Activated T-cell treated with anti-CD3 and anti-CD28 coated beads for 24 hours (primary cell): ENCODE data around the gene RBM25.
"Not testable (repeated sequence)": the region's sequence is repeated elsewhere in the genome, so short reads cannot be mapped to it uniquely, and the experiment has no call there.

Experiments used
- DNase-seq: peaks from one replicate; pipeline ENCODE4 v3.0.0-alpha.2; 2020; ENCODE audit warnings: low read depth

RBM25 gene

GRCh38 chr14:73058224-73058921 lies at the start of gene RBM25:
Gene RBM25 (plus strand): TSS chr14:73058534. CDS start chr14:73071642, 13,108 bp downstream.
- peak; percentile 92 for DNase-seq

- DNase-seq, result not testable (repeated sequence)
These were observed 47.1 kb upstream of the RBM25 start for GRCh38 chr14:73011189-73011588.

GRCh38 chr14:73014105-73014504 lies 44.2 kb upstream of the RBM25 start:
- DNase-seq, result no peak

- DNase-seq, result not testable (repeated sequence)
These were observed 42.8 kb upstream of the RBM25 start for GRCh38 chr14:73015552-73015951.

- DNase-seq, result not testable (repeated sequence)
These were observed 42.3 kb upstream of the RBM25 start for GRCh38 chr14:73016011-73016410.

GRCh38 chr14:73022051-73022450 lies 36.3 kb upstream of the RBM25 start:
- DNase-seq, result no peak

GRCh38 chr14:73025544-73025943 lies 32.8 kb upstream of the RBM25 start:
- no peak for DNase-seq

GRCh38 chr14:73026243-73026844 lies 32.0 kb upstream of the RBM25 start:
- no peak for DNase-seq

GRCh38 chr14:73026845-73027542 lies 31.3 kb upstream of the RBM25 start, which contains the start of gene ZFYVE1:
Gene ZFYVE1 (minus strand): TSS chr14:73027106. CDS start chr14:73024508, 2,598 bp downstream.
- DNase-seq, result peak; percentile 89

GRCh38 chr14:73027546-73027945 lies 30.8 kb upstream of the RBM25 start:
- no peak for DNase-seq

- no peak for DNase-seq
These were observed 30.4 kb upstream of the RBM25 start for GRCh38 chr14:73027984-73028383.

GRCh38 chr14:73036706-73037450 lies 21.5 kb upstream of the RBM25 start:
- not testable (repeated sequence) for DNase-seq

GRCh38 chr14:73047808-73048207 lies 10.5 kb upstream of the RBM25 start:
- DNase-seq, result no peak

- DNase-seq, result no peak
These were observed 8.9 kb upstream of the RBM25 start for GRCh38 chr14:73049428-73049827.

GRCh38 chr14:73055251-73055650 lies 3.1 kb upstream of the RBM25 start:
- no peak for DNase-seq

- DNase-seq, result no peak
These were observed 450 bp upstream of the RBM25 start for GRCh38 chr14:73057944-73058223.

GRCh38 chr14:73058922-73059673 lies 764 bp downstream of the RBM25 start:
- no peak for DNase-seq

- DNase-seq, result no peak
These were observed 11.3 kb downstream of the RBM25 start for GRCh38 chr14:73069585-73069984.

GRCh38 chr14:73091044-73091443 lies 32.7 kb downstream of the RBM25 start:
- no peak for DNase-seq

GRCh38 chr14:73097421-73097820 lies 39.1 kb downstream of the RBM25 start:
- no peak for DNase-seq

GRCh38 chr14:73100334-73100733 lies 42.0 kb downstream of the RBM25 start:
- no peak for DNase-seq
